RWPE1 (cell line): ENCODE results near the gene PRKCQ.

ENCODE experiments used
- CTCF ChIA-PET: fragments of 350-600 bp; sonication (Branson Sonifier 250); formaldehyde crosslinking; extraction: SDS; loops from one replicate; lab custom pipeline; 2021; lab: Yijun Ruan, JAX
- POLR2A ChIA-PET: fragments of 400-600 bp; formaldehyde crosslinking; extraction: SDS; loops from one replicate; lab custom pipeline; 2020; ENCODE audit warnings: antibody characterized with exemption; ENCODE audit not compliant: low non-redundant PET; lab: Yijun Ruan, JAX
- DNase-seq: peaks from one replicate; pipeline ENCODE4 v3.0.0; 2012; ENCODE audit warnings: low spot score
- H3K27ac ChIP-seq: fragments of 450-650 bp; 2 replicates; pipeline ENCODE4 v1.5.1; 2017
- TF ChIP-seq, protein P1 (sequence below): fragments of 450-650 bp; conservative IDR thresholded peaks from 2 replicates; pipeline ENCODE4 v1.5.1; 2017; ENCODE audit warnings: low read depth, mild to moderate bottlenecking

The PRKCQ gene

DNA sequence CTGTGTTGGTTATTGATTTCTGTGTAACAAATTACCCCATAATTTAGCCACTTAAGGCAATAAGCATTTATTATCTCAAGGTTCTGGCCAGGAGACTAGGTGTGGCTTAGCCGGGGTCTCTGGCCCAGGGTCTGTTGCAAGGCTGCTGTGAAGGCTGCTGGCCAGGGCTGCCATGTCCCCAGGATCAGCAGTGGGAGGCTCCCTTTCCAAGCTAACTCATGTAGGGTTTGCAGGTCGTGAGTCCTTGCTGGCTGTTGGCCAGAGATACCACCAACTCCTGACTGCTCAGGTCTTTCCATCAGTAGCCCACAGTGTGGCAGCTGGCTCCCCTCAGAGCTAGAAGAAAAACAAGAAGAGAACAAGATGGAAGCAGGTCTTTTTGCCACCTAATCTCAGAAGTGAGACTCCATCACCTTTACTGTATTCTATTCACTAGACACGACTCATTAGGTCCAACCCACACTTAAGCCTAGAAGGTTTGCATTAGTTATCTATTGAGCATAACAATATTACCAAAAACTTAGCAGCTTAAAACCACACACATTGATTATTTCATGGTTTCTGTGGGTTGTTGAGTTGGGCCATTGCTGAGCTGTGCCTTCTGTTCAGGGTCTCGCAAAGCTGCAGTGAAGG, 191.7 kb downstream of the PRKCQ start:
- H3K27ac ChIP-seq = no peak overlapping the region
- no peak for DNase-seq
- CTCF ChIA-PET = interaction anchor here (0.6 kb wide), 1 partner anchor 66 kb away, joined by 5 read pairs; no protein-coding TSS in a partner anchor
- POLR2A ChIA-PET = no interaction called here
- TF ChIP-seq, protein P1, sequence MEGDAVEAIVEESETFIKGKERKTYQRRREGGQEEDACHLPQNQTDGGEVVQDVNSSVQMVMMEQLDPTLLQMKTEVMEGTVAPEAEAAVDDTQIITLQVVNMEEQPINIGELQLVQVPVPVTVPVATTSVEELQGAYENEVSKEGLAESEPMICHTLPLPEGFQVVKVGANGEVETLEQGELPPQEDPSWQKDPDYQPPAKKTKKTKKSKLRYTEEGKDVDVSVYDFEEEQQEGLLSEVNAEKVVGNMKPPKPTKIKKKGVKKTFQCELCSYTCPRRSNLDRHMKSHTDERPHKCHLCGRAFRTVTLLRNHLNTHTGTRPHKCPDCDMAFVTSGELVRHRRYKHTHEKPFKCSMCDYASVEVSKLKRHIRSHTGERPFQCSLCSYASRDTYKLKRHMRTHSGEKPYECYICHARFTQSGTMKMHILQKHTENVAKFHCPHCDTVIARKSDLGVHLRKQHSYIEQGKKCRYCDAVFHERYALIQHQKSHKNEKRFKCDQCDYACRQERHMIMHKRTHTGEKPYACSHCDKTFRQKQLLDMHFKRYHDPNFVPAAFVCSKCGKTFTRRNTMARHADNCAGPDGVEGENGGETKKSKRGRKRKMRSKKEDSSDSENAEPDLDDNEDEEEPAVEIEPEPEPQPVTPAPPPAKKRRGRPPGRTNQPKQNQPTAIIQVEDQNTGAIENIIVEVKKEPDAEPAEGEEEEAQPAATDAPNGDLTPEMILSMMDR = no peak

GRCh38 chr10:6386960-6387359, 193.1 kb downstream of the PRKCQ start:
- TF ChIP-seq, protein P1 = no peak
- no peak overlapping the region for H3K27ac ChIP-seq
- no peak for DNase-seq
- ChIA-PET CTCF (no interaction called here), POLR2A (no interaction called here)

GRCh38 chr10:6386346-6386745, 193.7 kb downstream of the PRKCQ start:
- no peak overlapping the region for H3K27ac ChIP-seq
- ChIA-PET POLR2A (no interaction called here), CTCF (no interaction called here)
- no peak for DNase-seq
- TF ChIP-seq, protein P1 = no peak

GRCh38 chr10:6385665-6386064, 194.4 kb downstream of the PRKCQ start:
- DNase-seq = no peak
- TF ChIP-seq, protein P1 = no peak
- POLR2A ChIA-PET = no interaction called here
- H3K27ac ChIP-seq = no peak overlapping the region
- CTCF ChIA-PET = no interaction called here

DNA sequence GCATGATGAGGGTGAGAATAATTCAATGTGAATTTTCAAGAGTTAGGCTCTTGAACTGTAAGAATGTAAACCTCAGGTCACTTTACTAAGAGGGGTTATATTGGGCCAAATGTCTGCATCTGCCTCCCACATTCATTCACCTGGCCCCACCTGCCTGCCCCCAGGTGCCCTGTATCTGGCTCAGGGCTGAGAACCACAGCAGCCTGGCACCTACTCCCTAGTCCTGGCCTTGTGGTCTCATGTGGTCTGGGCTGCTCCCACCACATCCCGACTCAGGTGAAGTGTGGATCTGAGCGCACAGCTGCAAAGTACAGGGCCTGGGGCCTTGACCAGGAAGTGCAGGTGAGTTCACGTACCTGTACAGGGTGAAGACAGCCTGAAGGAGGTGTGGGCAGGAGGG, 195.2 kb downstream of the PRKCQ start:
- TF ChIP-seq, protein P1 = no peak
- H3K27ac ChIP-seq = no peak overlapping the region
- CTCF ChIA-PET = no interaction called here
- DNase-seq = no peak
- POLR2A ChIA-PET = no interaction called here

GRCh38 chr10:6384031-6384430, 196.0 kb downstream of the PRKCQ start:
- H3K27ac ChIP-seq = no peak overlapping the region
- ChIA-PET POLR2A (no interaction called here), CTCF (interaction anchor here (0.6 kb wide), 1 partner anchor 1175 kb away, joined by 3 read pairs; no protein-coding TSS in a partner anchor)
- no peak for DNase-seq
- TF ChIP-seq, protein P1 = no peak
